Umbilical cord (tissue), 2 donors: ENCODE data around the gene RASGEF1B. TPM values are rescaled to one million over a fixed set of nuclear protein-coding genes. Genes with fewer than 3 reads are reported as not detected.

Source experiments
- DNase-seq: peaks from one replicate; pipeline ENCODE4 v3.0.0-alpha.2; 2015; ENCODE audit warnings: low spot score
- total RNA-seq: library from RNA; depleted of rRNA; stranded (reverse); fragments of >200 nt; gene quantifications from one replicate; pipeline ENCODE4 v1.2.3, GENCODE V29; 2014; ENCODE audit warnings: low replicate concordance; ENCODE audit not compliant: insufficient read depth

RASGEF1B gene
- 17.1 TPM for total RNA-seq

GRCh38 chr4:81471588-81472280, at the start of gene RASGEF1B:
RASGEF1B (minus strand) TSS chr4:81471907; CDS start chr4:81459508, 12,399 bp downstream.
- peak; percentile 90 for DNase-seq

- no peak for DNase-seq
Measured at GRCh38 chr4:81519856-81520255, 48.1 kb upstream of the RASGEF1B start.

- DNase-seq, result no peak
Measured at GRCh38 chr4:81519427-81519773, 47.7 kb upstream of the RASGEF1B start.

GRCh38 chr4:81518762-81519426, 47.2 kb upstream of the RASGEF1B start:
- DNase-seq, result no peak

- DNase-seq, result no peak
Measured at GRCh38 chr4:81516241-81516640, 44.5 kb upstream of the RASGEF1B start.

- DNase-seq, result no peak
Measured at GRCh38 chr4:81512757-81513501, 41.2 kb upstream of the RASGEF1B start.

GRCh38 chr4:81512001-81512756, 40.5 kb upstream of the RASGEF1B start:
- DNase-seq, result no peak

- no peak for DNase-seq
Measured at GRCh38 chr4:81510643-81511178, 39.0 kb upstream of the RASGEF1B start.

- DNase-seq, result no peak
Measured at GRCh38 chr4:81509822-81510221, 38.1 kb upstream of the RASGEF1B start.

- DNase-seq, result no peak
Measured at GRCh38 chr4:81509191-81509590, 37.5 kb upstream of the RASGEF1B start.

- DNase-seq, result no peak
Measured at GRCh38 chr4:81508411-81509185, 36.9 kb upstream of the RASGEF1B start.

- DNase-seq, result no peak
Measured at GRCh38 chr4:81507530-81507929, 35.8 kb upstream of the RASGEF1B start.

GRCh38 chr4:81506731-81507130, 35.0 kb upstream of the RASGEF1B start:
- DNase-seq, result no peak

- DNase-seq, result no peak
Measured at GRCh38 chr4:81505726-81506125, 34.0 kb upstream of the RASGEF1B start.

GRCh38 chr4:81505004-81505598, 33.4 kb upstream of the RASGEF1B start:
- DNase-seq, result peak; percentile 40

- no peak for DNase-seq
Measured at GRCh38 chr4:81504112-81505003, 32.7 kb upstream of the RASGEF1B start.

GRCh38 chr4:81503586-81503985, 31.9 kb upstream of the RASGEF1B start:
- DNase-seq, result no peak

- no peak for DNase-seq
Measured at GRCh38 chr4:81502564-81502963, 30.9 kb upstream of the RASGEF1B start.

- no peak for DNase-seq
Measured at GRCh38 chr4:81499840-81500239, 28.1 kb upstream of the RASGEF1B start.
